BE2C (cell line): Measurements from ENCODE around the gene GLS.
"Not testable (repeated sequence)": the region's sequence is repeated elsewhere in the genome, so short reads cannot be mapped to it uniquely, and the experiment has no call there.

Experiments used
- DNase-seq: peaks from one replicate; pipeline ENCODE4 v3.0.0-alpha.2; 2020
- H3K27me3 ChIP-seq: fragments of 250-450 bp; sonication (Bioruptor Pico); 2 replicates; pipeline ENCODE4 v1.5.1; 2020; ENCODE audit warnings: mild to moderate bottlenecking
- H3K36me3 ChIP-seq: fragments of 250-450 bp; sonication (Bioruptor Pico); 2 replicates; pipeline ENCODE4 v1.5.1; 2020; ENCODE audit warnings: mild to moderate bottlenecking
- H3K4me1 ChIP-seq: fragments of 250-450 bp; sonication (Bioruptor Pico); 2 replicates; pipeline ENCODE4 v1.5.1; 2020
- H3K4me3 ChIP-seq: 2 replicates; pipeline ENCODE4 v1.5.1; 2011; ENCODE audit warnings: low read depth, low read length
- H3K9me3 ChIP-seq: fragments of 250-450 bp; sonication (Bioruptor Pico); 2 replicates; pipeline ENCODE4 v1.5.1; 2020
- TF ChIP-seq, protein P1 (sequence below): IDR thresholded peaks from 2 replicates; pipeline ENCODE4 v1.5.1; 2012; ENCODE audit warnings: mild to moderate bottlenecking, low read depth, low read length

The GLS gene

DNA sequence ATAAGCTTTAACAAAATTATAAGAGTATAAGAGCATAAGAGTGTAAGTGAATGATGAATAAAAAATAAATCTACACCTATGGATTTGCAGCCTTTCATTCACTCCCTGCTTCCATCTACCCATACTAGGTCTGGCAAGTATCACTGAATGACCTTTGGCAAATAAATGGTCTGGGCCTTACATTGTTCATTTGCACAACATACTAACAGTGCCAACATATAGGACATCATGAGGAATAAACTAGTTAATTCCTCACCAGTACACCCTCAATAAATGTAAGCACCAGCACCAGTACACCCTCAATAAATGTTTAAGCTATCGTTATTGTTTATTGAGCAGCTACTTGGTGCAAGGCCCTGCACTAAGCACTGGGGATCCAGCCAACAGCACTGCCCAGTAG lies 106.5 kb downstream of the GLS start:
- Histone ChIP-seq H3K27me3 (no peaks in the 10 kb centered on the region), H3K9me3 (no peaks in the 10 kb centered on the region), H3K36me3 (peaks cover 50% of the 10 kb centered on the region), H3K4me1 (no peaks in the 10 kb centered on the region; the same call in 1 of the 2 replicates), H3K4me3 (no peak overlapping the region)
- no peak for DNase-seq
- TF ChIP-seq, protein P1, sequence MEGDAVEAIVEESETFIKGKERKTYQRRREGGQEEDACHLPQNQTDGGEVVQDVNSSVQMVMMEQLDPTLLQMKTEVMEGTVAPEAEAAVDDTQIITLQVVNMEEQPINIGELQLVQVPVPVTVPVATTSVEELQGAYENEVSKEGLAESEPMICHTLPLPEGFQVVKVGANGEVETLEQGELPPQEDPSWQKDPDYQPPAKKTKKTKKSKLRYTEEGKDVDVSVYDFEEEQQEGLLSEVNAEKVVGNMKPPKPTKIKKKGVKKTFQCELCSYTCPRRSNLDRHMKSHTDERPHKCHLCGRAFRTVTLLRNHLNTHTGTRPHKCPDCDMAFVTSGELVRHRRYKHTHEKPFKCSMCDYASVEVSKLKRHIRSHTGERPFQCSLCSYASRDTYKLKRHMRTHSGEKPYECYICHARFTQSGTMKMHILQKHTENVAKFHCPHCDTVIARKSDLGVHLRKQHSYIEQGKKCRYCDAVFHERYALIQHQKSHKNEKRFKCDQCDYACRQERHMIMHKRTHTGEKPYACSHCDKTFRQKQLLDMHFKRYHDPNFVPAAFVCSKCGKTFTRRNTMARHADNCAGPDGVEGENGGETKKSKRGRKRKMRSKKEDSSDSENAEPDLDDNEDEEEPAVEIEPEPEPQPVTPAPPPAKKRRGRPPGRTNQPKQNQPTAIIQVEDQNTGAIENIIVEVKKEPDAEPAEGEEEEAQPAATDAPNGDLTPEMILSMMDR = no peak

DNA sequence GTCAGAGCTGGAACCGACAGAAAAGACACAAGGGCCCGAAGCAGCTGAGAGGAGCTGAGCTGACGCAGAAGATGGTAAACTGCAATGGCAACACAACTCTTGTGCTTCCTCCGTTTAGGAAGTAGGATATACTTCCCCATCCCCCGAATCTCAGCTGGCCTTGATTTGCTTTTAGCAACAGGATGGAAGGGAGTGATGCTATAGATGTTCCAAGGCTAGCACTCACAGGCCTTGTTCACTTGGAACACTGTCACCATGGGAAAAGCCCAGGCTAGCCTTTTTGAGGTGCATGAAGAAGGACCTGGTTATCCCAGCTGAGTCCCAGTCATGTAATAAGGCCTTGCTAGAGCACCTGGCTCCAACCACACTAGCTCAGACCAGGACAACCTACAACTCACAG lies 107.3 kb downstream of the GLS start:
- H3K27me3 ChIP-seq = no peaks in the 10 kb centered on the region
- no peak overlapping the region for H3K4me3 ChIP-seq
- H3K36me3 ChIP-seq = peaks cover 47% of the 10 kb centered on the region
- TF ChIP-seq, protein P1 = no peak
- no peaks in the 10 kb centered on the region for H3K9me3 ChIP-seq
- DNase-seq = no peak
- H3K4me1 ChIP-seq = no peaks in the 10 kb centered on the region; the same call in 1 of the 2 replicates

DNA sequence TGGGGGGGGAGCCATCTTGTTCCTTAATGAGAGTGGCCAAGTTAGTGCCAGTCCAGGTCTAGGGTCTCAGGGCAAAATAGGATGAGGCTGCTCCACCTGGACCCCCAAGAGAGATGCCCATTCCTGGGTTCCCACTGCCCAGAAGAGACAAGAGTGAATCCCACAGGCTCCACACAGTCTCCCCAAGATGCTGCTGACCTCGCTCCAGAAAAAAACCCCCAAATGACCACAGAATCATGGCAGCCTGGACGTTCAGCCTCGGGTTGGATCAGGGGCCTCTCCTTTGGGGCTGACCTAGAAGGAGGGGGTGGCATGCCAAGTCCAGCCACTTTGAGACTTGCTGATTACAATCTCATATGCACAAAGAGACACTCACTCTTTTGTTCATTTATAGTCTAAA lies 108.3 kb downstream of the GLS start:
- H3K4me1 ChIP-seq = no peaks in the 10 kb centered on the region; the same call in 1 of the 2 replicates
- H3K9me3 ChIP-seq = no peaks in the 10 kb centered on the region
- H3K4me3 ChIP-seq = no peak overlapping the region
- peaks cover 52% of the 10 kb centered on the region for H3K36me3 ChIP-seq
- TF ChIP-seq, protein P1 = no peak
- no peaks in the 10 kb centered on the region for H3K27me3 ChIP-seq
- no peak for DNase-seq

DNA sequence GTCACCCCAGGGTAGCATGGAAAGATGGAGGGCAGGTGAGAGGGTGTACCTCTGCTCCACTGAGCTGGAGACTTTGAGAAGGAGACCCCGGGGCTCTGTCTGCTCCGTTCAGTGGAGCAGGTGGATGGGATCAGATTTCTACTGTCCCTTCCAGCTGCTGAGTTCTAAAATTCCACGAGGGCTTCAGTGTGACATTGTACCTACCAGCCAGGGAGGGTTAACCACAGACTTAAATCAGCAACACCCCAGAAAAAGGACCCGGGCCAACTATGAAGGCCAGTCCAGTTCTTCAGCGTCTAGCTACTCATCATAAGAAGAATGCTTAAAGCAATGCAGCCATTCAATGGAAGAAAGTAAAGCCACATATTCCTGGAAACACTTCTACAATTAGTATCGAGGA lies 109.5 kb downstream of the GLS start:
- Histone ChIP-seq H3K9me3 (no peaks in the 10 kb centered on the region), H3K27me3 (no peaks in the 10 kb centered on the region), H3K4me3 (no peak overlapping the region), H3K4me1 (no peaks in the 10 kb centered on the region), H3K36me3 (peaks cover 60% of the 10 kb centered on the region)
- TF ChIP-seq, protein P1 = no peak
- no peak for DNase-seq

DNA sequence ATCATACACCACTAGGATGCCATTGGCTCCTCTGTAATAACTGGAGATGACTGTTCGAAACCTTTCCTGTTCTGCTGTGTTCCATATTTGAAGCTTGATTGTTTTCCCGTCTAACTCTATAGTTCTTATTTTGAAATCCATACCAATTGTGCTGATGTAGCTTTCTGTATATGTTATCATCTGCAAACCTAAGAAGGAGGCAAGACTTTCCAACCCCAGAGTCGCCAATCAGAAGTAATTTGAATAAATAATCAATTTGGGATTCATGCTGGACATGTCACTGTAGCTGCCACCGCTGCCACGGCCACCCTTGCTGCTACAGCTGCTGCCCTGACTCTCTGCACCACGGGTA lies 112.6 kb downstream of the GLS start:
- Histone ChIP-seq H3K36me3 (peaks cover 68% of the 10 kb centered on the region), H3K4me1 (no peaks in the 10 kb centered on the region), H3K4me3 (no peak overlapping the region), H3K27me3 (no peaks in the 10 kb centered on the region), H3K9me3 (no peaks in the 10 kb centered on the region)
- TF ChIP-seq, protein P1 = no peak
- DNase-seq = no peak

DNA sequence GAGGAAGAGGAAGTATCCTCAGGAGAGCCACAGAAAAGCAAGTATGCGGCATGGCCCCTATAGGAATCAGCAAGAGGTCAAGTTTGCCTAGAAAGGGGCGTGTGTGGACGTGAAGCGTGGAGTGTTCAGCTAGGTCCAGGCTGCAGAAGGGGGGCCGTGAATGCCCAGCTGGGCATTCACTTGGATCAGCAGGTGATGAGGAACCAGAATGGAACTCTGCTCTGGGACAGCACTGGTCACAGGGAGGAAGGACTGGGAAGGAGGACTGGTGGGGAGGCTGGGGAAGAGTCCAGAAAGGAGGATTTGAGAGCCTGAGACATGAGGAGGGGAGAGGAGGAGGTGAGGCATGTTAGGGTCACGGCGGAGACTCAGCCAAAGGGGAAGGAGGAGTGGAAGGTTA lies 113.5 kb downstream of the GLS start:
- Histone ChIP-seq H3K27me3 (no peaks in the 10 kb centered on the region), H3K4me3 (no peak overlapping the region), H3K9me3 (no peaks in the 10 kb centered on the region), H3K36me3 (peaks cover 68% of the 10 kb centered on the region), H3K4me1 (no peaks in the 10 kb centered on the region)
- TF ChIP-seq, protein P1 = no peak
- no peak for DNase-seq

DNA sequence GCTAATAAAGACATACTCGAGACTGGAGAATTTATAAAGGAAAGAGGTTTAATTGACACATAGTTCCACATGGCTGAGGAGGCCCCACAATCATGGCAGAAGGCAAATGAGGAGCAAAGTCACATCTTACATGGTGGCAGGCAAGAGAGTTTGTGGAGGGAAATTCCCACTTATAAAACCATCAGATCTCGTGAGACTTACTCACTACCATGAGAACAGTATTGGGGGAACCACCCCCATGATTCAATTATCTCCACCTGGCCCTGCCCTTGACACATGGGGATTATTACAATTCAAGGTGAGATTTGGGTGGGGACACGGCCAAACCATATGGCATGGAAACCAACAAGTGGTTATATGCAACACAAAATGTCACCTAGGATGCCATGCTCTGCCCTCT lies 114.7 kb downstream of the GLS start:
- H3K9me3 ChIP-seq, H3K4me3 ChIP-seq, DNase-seq, H3K4me1 ChIP-seq, H3K27me3 ChIP-seq: not testable (repeated sequence)
- peaks cover 64% of the 10 kb centered on the region for H3K36me3 ChIP-seq
